ENCODE data around the gene GPSM3. TPM values are rescaled to one million over a fixed set of nuclear protein-coding genes. Genes with fewer than 3 reads are reported as not detected.

Gene GPSM3
- total RNA-seq, 1 donor from 2014 or later = 199 TPM

- H3K9me3 Mint-ChIP-seq = no peaks in the 10 kb centered on the region
- POLR2A ChIA-PET = no interaction called here
- ATAC-seq (ENCODE audit: low read depth) = no peak
Observed at GRCh38 chr6:32218167-32218566, 25.7 kb upstream of the GPSM3 start.

DNA sequence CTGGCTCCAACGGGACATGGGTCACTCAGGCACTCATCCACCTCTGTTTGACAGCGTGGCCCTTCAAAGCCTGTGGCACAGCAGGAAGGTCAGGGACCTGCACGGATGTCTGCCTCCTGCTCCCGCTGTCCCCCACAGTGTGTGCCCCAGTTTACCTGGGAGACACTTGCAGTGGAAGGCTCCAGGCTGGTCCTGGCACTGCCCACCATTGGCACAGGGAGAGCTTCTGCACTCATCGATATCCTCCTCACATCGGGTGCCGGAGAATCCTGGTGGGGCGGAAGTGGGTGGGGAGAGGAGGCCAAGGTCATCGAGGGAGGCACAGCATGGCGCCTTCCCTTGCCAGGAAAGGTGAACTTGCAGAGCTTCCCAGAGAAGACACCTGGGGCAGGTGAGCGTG lies 24.6 kb upstream of the GPSM3 start:
- no peaks in the 10 kb centered on the region for H3K27me3 Mint-ChIP-seq
- no peak overlapping the region for H3K27ac Mint-ChIP-seq
- H3K4me1 Mint-ChIP-seq = peaks cover 13% of the 10 kb centered on the region
- TF ChIP-seq CTCF (IDR thresholded peaks at IDR 0.05) = no peak
- CTCF ChIA-PET = no interaction called here
- no peaks in the 10 kb centered on the region for H3K9me3 Mint-ChIP-seq
- intact Hi-C loops (cut with micrococcal nuclease) = no loop called here
- H3K36me3 Mint-ChIP-seq (ENCODE audit: low read depth) = no peaks in the 10 kb centered on the region
- no peak for ATAC-seq (ENCODE audit: low read depth)
- DNase-seq = no peak
- POLR2A ChIA-PET = no interaction called here
- H3K4me3 Mint-ChIP-seq = no peak overlapping the region

More at GRCh38 chr6:32218167-32218566, 25.7 kb upstream of the GPSM3 start:
- intact Hi-C loops (cut with micrococcal nuclease) = no loop called here
- CTCF ChIA-PET = no interaction called here
- peaks cover 25% of the 10 kb centered on the region for H3K4me1 Mint-ChIP-seq
- no peaks in the 10 kb centered on the region for H3K27me3 Mint-ChIP-seq
- TF ChIP-seq CTCF (IDR thresholded peaks at IDR 0.05) = no peak
- no peaks in the 10 kb centered on the region for H3K36me3 Mint-ChIP-seq (ENCODE audit: low read depth)
- DNase-seq = no peak
- no peak overlapping the region for H3K4me3 Mint-ChIP-seq
- no peak overlapping the region for H3K27ac Mint-ChIP-seq

GRCh38 chr6:32216285-32216684 lies 23.8 kb upstream of the GPSM3 start:
- ATAC-seq (ENCODE audit: low read depth) (no peak), DNase-seq (no peak)
- no peak for TF ChIP-seq CTCF (IDR thresholded peaks at IDR 0.05)
- H3K4me3 Mint-ChIP-seq = no peak overlapping the region
- H3K27ac Mint-ChIP-seq = no peak overlapping the region
- peaks cover 7% of the 10 kb centered on the region for H3K4me1 Mint-ChIP-seq
- no peaks in the 10 kb centered on the region for H3K9me3 Mint-ChIP-seq
- CTCF ChIA-PET = no interaction called here
- H3K27me3 Mint-ChIP-seq = no peaks in the 10 kb centered on the region
- intact Hi-C loops (cut with micrococcal nuclease) = no loop called here
- POLR2A ChIA-PET = no interaction called here
- H3K36me3 Mint-ChIP-seq (ENCODE audit: low read depth) = no peaks in the 10 kb centered on the region

- Mint-ChIP-seq H3K4me1 (peaks cover 5% of the 10 kb centered on the region), H3K9me3 (no peaks in the 10 kb centered on the region), H3K4me3 (no peak overlapping the region), H3K36me3 (ENCODE audit: low read depth) (no peaks in the 10 kb centered on the region), H3K27me3 (no peaks in the 10 kb centered on the region), H3K27ac (no peak overlapping the region)
- intact Hi-C loops (cut with micrococcal nuclease) = no loop called here
- TF ChIP-seq CTCF (IDR thresholded peaks at IDR 0.05) = no peak
- ChIA-PET CTCF (no interaction called here), POLR2A (no interaction called here)
- DNase-seq (no peak), ATAC-seq (ENCODE audit: low read depth) (no peak)
Observed at GRCh38 chr6:32215617-32216016, 23.2 kb upstream of the GPSM3 start.

- intact Hi-C loops (cut with micrococcal nuclease) = no loop called here
- CTCF ChIA-PET = no interaction called here
- no peaks in the 10 kb centered on the region for H3K36me3 Mint-ChIP-seq (ENCODE audit: low read depth)
Observed at GRCh38 chr6:32214126-32214525, 21.7 kb upstream of the GPSM3 start.

More at GRCh38 chr6:32214126-32214525, 21.7 kb upstream of the GPSM3 start:
- no peak for DNase-seq
- POLR2A ChIA-PET = interaction anchor here (0.6 kb wide), 1 partner anchor 17 kb away, joined by 3 read pairs; no protein-coding TSS in a partner anchor
- Mint-ChIP-seq H3K4me1 (peaks cover 5% of the 10 kb centered on the region), H3K4me3 (no peak overlapping the region), H3K27ac (no peak overlapping the region), H3K9me3 (no peaks in the 10 kb centered on the region), H3K27me3 (no peaks in the 10 kb centered on the region)
- ATAC-seq (ENCODE audit: low read depth) = no peak
- TF ChIP-seq CTCF (IDR thresholded peaks at IDR 0.05) = no peak

Measured in activated B cell treated with CpG ODN at 0.5 μM for 24 hours (primary cell).